Testis (tissue), 3 donors: ENCODE data around the gene GPR146. TPM values are rescaled to one million over a fixed set of nuclear protein-coding genes. Genes with fewer than 3 reads are reported as not detected.

ENCODE experiments used
- DNase-seq: peaks from one replicate; pipeline ENCODE4 v3.0.0-alpha.2; 2019
- H3K27ac ChIP-seq, 2 donors: fragments of 200-600 bp; sonication (generic); one replicate each; pipeline ENCODE4 v1.5.1; 2019
- H3K27me3 ChIP-seq: fragments of 200-600 bp; sonication (generic); one replicate; pipeline ENCODE4 v1.5.1; 2019
- H3K36me3 ChIP-seq: fragments of 200-600 bp; sonication (generic); one replicate; pipeline ENCODE4 v1.5.1; 2017; ENCODE audit warnings: low read depth; ENCODE audit errors: missing control alignments
- H3K4me1 ChIP-seq: fragments of 200-600 bp; sonication (generic); one replicate; pipeline ENCODE4 v1.5.1; 2019
- H3K4me3 ChIP-seq, 2 donors: fragments of 200-600 bp; sonication (generic); one replicate each; pipeline ENCODE4 v1.5.1; 2017 to 2019
- H3K9me3 ChIP-seq: fragments of 200-600 bp; sonication (generic); one replicate; pipeline ENCODE4 v1.5.1; 2017
- POLR2A ChIP-seq: fragments of 450-650 bp; IDR thresholded peaks from one replicate; pipeline ENCODE4 v1.6.1; 2017; ENCODE audit warnings: antibody characterized with exemption, mild to moderate bottlenecking, moderate library complexity
- WGBS, 2 donors: methylation state at CpG; one replicate each; pipeline ENCODE4 v1.1.5; 2018; 5-methylcytosine and 5-hydroxymethylcytosine counted together
- intact Hi-C: fragments of 100-400 bp; cut with DNase I; formaldehyde crosslinking; loops from one replicate; pipeline ENCODE4 v1.15.1; 2023; ENCODE audit warnings: low total_unique reads
- microRNA counts, 2 donors: library from miRNA; unstranded; fragments of <30 nt; microRNA quantifications; one replicate each; lab custom pipeline; 2016
- microRNA-seq, 2 donors: library from miRNA; unstranded; fragments of <30 nt; microRNA quantifications; one replicate each; pipeline ENCODE4, GENCODE V29; 2016; ENCODE audit warnings: borderline number of aligned reads in 2 of 2, borderline replicate concordance in 1 of 2
- polyA plus RNA-seq: library from polyadenylated mRNA; stranded (reverse); fragments of 350-450 nt; fragmentation: Illumina TruSeq; extraction: RNeasy Lipid Tissue Mini Kit (QIAGEN cat#74804); gene quantifications from one replicate; pipeline ENCODE4 v1.2.3, GENCODE V29; 2014; ENCODE audit warnings: low read depth, low replicate concordance; ENCODE audit not compliant: insufficient read depth
- small RNA-seq, 2 donors: library from RNA; depleted of rRNA; stranded (forward); fragments of <200 nt; gene quantifications; one replicate each; pipeline ENCODE3, GENCODE V24; 2016
- total RNA-seq, 2 donors: library from RNA; depleted of rRNA; stranded (reverse); fragments of >200 nt; gene quantifications; one replicate each; pipeline ENCODE4 v1.2.3, GENCODE V29; 2016
- TF ChIP-seq, protein P1 (sequence below), 3 experiments: fragments of 450-650 bp in 2 of 3; fragments of 200-600 bp in 1 of 3; sonication (generic) in 1 of 3; IDR thresholded peaks; one replicate each; pipeline ENCODE4 v1.5.1; 2016 to 2019; ENCODE audit warnings: antibody characterized with exemption in 3 of 3, mild to moderate bottlenecking in 2 of 3, moderate library complexity in 1 of 3

Gene GPR146
- total and polyA plus RNA-seq, 3 donors from 2014 or later: 5.3 to 14.4 (median 14.2) TPM

DNA sequence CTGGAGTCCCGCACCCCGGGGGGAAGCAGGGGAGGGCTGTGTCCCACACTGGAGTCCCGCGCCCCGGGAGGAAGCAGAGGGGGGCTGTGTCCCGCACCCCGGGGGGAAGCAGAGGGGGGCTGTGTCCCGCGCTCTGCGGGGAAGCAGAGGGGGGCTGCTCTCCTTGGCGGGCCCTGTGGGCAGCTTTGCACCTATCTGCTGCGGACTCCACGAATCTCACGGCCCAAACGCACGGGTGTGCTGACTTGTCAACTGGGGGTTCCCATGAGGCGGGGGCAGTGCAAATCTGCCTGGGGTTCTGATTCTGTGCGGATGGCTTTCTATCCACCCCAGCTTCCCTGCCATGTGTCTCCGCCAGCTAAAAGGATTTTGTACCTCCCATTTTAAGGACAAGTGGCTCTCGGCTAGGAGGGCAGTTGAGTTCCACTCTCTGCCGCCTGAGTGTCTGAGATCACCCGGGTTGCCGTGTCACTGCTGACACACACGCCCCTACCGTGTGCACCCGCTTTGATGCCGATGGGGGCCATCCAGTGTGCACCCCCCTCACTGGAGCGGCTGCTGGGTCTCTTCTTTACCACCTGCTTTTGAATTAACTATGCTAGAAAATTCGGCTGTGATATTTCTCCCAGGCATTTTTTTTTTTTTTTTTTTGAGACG is 64.0 kb downstream of the GPR146 start:
- Histone ChIP-seq H3K27ac (no peak overlapping the region), H3K4me1 (no peaks in the 10 kb centered on the region), H3K4me3 (no peak overlapping the region), H3K27me3 (no peaks in the 10 kb centered on the region), H3K36me3 (no peaks in the 10 kb centered on the region), H3K9me3 (no peaks in the 10 kb centered on the region)
- intact Hi-C loops: no loop called here
- TF ChIP-seq, protein P1, sequence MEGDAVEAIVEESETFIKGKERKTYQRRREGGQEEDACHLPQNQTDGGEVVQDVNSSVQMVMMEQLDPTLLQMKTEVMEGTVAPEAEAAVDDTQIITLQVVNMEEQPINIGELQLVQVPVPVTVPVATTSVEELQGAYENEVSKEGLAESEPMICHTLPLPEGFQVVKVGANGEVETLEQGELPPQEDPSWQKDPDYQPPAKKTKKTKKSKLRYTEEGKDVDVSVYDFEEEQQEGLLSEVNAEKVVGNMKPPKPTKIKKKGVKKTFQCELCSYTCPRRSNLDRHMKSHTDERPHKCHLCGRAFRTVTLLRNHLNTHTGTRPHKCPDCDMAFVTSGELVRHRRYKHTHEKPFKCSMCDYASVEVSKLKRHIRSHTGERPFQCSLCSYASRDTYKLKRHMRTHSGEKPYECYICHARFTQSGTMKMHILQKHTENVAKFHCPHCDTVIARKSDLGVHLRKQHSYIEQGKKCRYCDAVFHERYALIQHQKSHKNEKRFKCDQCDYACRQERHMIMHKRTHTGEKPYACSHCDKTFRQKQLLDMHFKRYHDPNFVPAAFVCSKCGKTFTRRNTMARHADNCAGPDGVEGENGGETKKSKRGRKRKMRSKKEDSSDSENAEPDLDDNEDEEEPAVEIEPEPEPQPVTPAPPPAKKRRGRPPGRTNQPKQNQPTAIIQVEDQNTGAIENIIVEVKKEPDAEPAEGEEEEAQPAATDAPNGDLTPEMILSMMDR (IDR thresholded peaks at IDR 0.05): no peak
- no peak for TF ChIP-seq POLR2A
- 93 to 96% methylated on average over 24 to 29 of the region's 30 CpGs for WGBS, 2 donors
- no peak for DNase-seq

MicroRNAs encoded within 50 kb of the gene (microRNA counts, 767-probe panel; counts per million panel counts)
- 0 to 152 counts per million in 2 donors for microRNA hsa-miR-339-3p (lab: Ali Mortazavi, UCI)
- 0 to 152 counts per million in 2 donors for microRNA hsa-miR-339-5p (lab: Ali Mortazavi, UCI)

Small RNAs within 50 kb of the gene (microRNA-seq; reads per million reads assigned to microRNA genes)
- gene MIR339: 1,148 to 1,193 reads per million in 2 donors

Small RNAs within 50 kb of the gene (small RNA-seq; reads per million reads assigned to genes)
- 2.6 to 4.9 reads per million in 2 donors for gene MIR339

Other genes with a start within 250 kb of the GPR146 start
- 100 to 1,000 TPM; 167 to 213 TPM for gene SUN1, start 212.1 kb upstream of the GPR146 start, total RNA-seq
- gene SUN1, start 212.1 kb upstream of the GPR146 start, polyA plus RNA-seq: 173 TPM
- 100 to 1,000 TPM; 128 to 141 TPM for gene GET4, start 168.0 kb upstream of the GPR146 start, total RNA-seq
- 89.0 TPM for gene GET4, start 168.0 kb upstream of the GPR146 start, polyA plus RNA-seq
- gene ADAP1, start 89.9 kb upstream of the GPR146 start, total RNA-seq: 10 to 100 TPM in 1 of 2 donors, 1 to 10 TPM in 1; 6.1 to 10.9 TPM
- 2.4 TPM for gene ADAP1, start 89.9 kb upstream of the GPR146 start, polyA plus RNA-seq
- 10 to 100 TPM; 21.6 to 23.5 TPM for gene COX19, start 69.0 kb upstream of the GPR146 start, total RNA-seq
- gene COX19, start 69.0 kb upstream of the GPR146 start, polyA plus RNA-seq: 8.8 TPM
- 1 to 10 TPM in 1 of 2 donors, under 1 TPM in 1; 0.71 to 1.2 TPM for gene CYP2W1, start 61.4 kb upstream of the GPR146 start, total RNA-seq
- gene CYP2W1, start 61.4 kb upstream of the GPR146 start, polyA plus RNA-seq: 0.61 TPM
- gene GPER1, start 43.6 kb downstream of the GPR146 start, total RNA-seq: 1 to 10 TPM; 3.2 to 3.4 TPM
- gene GPER1, start 43.6 kb downstream of the GPR146 start, polyA plus RNA-seq: 3.5 TPM
- gene ZFAND2A, start 115.7 kb downstream of the GPR146 start, total RNA-seq: 10 to 100 TPM; 32.9 to 37.8 TPM
- 61.4 TPM for gene ZFAND2A, start 115.7 kb downstream of the GPR146 start, polyA plus RNA-seq
- under 1 TPM in 1 of 2 donors, not detected in 1; 0.24 TPM for gene UNCX, start 188.3 kb downstream of the GPR146 start, total RNA-seq
- not detected for gene UNCX, start 188.3 kb downstream of the GPR146 start, polyA plus RNA-seq